M059J (cell line): ENCODE data around the gene CDR2L. TPM values are rescaled to one million over a fixed set of nuclear protein-coding genes. Genes with fewer than 3 reads are reported as not detected.
"Not testable (repeated sequence)": the region's sequence is repeated elsewhere in the genome, so short reads cannot be mapped to it uniquely, and the experiment has no call there.

Experiments
- DNase-seq: peaks from one replicate; pipeline ENCODE4 v3.0.0-alpha.2; 2012; ENCODE audit warnings: low read depth
- total RNA-seq: library from RNA; depleted of rRNA; stranded (reverse); fragments of >200 nt; shearing (Covaris generic); gene quantifications from 2 replicates; pipeline ENCODE4 v1.2.3, GENCODE V29; 2014

The CDR2L gene
- total RNA-seq, 1 experiment from 2014 or later: 13.6 TPM

- DNase-seq: peak; percentile 44
Observed at GRCh38 chr17:74959826-74960515, 27.5 kb upstream of the CDR2L start.

DNA sequence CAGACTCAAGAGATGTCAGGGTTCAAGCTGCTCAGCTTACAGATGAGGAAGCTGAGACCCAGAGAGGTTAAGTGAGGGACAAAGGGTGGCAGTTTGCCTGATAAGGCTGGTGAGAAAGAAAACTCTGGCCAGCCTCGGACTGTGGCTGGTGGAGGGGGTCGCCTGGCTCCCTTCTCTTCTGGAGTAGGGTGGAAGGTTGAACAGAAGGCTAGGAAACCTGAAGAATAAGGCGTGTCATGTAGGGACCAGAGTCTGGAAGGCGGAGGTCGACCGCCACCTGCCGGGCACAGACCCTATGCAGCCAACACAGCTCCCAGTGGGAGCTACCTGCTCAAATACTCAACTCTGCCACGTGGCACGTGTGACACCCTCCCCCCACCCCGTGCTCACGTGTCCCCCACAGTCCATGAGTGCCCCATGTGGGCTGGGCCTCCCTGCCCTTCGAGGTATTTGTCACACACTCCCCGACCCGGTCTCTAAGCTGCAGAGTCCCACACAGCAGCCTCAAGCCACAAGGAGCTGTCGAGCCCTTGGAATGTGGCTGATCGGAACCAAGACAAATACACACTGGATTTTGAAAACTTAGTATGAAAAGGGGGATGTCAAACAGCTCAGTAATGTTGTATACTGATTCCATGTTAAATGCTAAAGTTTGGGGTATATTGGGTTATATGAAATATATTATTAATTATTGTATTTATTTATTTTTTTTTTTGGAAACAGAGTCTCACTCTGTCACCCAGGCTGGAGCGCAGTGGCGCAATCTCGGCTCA is 26.7 kb upstream of the CDR2L start:
- DNase-seq: peak; percentile 47

DNA sequence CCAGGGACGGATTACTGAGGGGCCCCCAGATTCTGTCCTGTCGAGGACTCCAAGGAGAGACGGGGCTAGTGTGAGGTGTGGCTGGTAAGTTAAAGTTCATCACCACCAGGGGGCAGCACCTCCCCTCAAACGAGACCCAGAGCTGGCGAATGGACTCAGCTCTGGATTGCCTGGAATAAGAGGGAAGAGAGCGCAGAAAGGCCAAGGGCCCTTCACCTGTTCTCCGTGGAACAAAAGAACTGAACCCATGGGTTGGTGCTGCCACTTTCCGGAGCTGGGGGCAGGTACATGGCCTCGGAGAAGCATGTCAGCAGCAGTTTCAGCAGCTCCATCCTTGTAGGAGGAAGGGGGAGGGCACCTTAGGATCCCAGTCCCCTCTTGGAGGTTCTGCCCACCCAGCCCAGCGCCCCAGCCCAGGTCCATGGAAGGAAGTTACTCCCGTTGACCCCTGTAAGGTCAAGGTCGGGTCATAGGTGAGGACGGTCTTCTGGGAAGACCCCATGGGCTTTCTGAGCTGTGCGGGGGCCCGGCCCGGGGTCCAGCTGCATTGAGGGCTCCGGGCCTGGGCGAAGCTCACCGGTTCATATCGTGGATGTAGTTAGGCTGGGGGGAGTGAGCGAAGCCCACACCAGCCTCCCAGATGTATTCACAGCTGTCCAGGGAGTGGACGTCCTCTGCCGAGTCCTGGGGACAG is 25.6 kb upstream of the CDR2L start:
- peak; percentile 79 for DNase-seq

GRCh38 chr17:74962622-74963394 is 24.6 kb upstream of the CDR2L start:
- no peak for DNase-seq

DNA sequence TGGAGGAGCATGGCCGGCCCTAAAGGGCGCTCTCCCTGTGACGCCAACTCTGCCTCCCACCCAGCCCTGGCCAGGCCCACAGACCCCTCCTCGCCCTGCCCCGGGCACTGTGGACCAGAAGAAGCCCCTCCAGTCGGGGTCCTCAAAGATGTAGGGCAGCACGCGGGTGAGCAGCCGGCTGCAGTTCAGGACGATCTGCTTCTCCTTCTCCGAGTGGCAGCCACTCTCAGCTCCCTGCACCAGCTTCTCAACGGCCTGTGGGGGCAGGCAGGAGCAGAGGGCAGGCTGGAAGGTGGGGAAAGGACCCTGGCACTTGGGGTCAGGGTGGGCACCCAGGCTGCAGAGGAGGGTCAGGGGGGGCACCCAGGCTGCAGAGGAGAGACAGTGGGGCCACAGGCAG is 23.8 kb upstream of the CDR2L start:
- no peak for DNase-seq

DNA sequence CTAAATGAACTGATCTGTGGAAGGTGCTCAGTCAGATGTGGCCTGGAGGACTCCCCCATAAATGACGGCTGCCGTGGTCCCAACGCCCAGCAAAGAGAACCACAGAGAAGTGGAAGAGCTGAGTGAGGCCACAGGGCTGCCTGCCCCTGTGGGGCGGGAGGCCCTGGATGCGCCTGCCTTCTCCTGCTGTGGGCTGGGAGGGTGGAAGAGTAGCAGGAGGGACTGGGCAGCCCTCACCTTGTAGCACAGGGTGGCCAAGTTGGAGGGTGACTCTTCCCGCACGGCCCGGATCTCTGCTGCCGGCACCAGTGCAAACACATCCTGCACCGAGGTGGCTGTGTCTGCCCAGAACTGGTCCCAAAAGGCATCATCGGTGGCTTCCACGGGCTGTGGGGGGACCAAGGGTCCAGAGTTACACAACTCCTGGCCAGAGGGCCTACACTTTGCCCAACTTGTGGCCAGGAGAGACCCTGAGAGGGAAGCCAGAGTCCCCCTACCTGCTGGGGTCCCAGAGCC is 23.1 kb upstream of the CDR2L start:
- no peak for DNase-seq

DNA sequence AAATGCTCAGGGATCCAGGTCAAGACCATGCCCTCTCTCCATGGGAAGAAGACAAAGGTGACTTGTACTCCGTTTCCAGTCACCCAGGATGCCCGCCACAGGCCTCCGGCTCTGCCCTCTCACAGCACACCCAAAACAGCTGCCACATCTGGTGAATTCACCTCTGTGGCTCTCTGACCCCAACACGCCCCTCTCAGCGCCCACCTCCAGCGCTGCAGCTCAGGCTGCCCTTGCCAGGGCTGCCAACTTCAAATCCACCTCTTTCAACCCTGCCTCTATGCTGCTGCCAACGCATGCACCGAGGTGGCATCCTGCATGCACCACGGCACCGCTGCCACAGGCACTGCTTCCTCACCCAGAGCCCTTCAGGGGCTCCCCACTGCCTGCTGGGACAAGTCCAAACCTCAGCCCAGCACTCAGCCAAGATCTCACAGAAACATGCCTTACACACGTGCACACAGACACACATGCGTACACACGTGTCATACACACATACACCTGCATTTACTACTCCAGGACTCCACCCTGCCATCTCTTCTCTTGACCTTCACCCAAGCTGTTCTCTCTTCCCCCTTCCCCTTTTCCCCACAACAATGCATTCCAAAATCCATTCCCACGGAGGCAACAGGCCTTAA is 22.3 kb upstream of the CDR2L start:
- DNase-seq: no peak

DNA sequence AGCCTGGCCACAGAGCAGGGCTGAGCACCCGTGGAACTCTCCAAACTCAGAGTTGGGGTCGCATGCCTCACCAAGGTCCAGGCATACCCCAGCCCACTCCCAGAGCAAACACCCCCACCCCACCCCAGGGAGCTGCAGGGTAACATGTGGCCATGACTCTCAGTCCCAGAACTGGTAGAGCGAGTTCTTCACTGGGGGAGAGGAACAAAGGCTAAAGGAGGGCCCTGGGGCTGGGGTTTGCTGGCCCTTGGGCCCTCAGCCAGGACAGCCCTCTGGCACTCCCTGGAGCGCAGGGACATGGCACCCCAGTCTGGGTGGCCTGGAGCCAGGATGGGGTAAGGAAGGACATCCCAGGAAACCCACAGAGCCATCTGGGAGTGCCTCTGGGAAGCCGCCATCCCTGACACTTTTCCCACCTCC is 19.1 kb upstream of the CDR2L start:
- no peak for DNase-seq

DNA sequence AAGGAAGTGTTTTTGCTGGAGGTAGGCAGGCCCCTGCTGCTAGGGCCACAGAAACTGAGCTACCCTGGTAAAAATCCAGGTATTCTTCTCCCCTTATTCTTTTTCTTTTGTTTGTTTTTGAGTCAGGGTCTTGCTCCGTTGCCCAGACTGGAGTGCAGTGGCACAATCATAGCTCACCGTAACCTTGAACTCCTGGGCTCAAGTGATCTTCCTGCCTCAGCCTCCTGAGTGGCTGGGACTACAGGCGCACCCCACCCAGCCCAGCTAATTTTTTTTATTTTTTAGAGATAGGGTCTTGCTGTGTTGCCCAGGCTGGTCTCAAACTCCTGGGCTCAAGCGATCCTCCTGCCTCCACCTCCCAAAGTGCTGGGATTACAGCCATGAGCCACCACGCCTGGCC is 17.9 kb upstream of the CDR2L start:
- not testable (repeated sequence) for DNase-seq

GRCh38 chr17:74970395-74970794 is 17.0 kb upstream of the CDR2L start:
- DNase-seq: no peak

- DNase-seq: no peak
Observed at GRCh38 chr17:74971069-74971841, 16.2 kb upstream of the CDR2L start.

DNA sequence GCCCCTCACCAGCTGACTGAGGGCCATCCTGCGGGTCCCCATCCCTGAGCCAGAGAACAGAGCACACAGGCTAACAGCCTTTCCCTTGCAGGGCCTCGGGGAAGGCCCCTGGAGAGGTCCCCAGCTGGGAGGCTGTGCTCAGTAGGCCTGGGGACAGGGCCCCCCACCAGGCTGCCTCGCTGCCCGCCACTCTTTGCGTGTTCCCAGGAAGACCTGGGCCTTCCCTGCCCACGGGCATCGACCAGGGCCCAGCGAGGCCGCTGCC is 15.7 kb upstream of the CDR2L start:
- no peak for DNase-seq

GRCh38 chr17:74972107-74972972 is 15.1 kb upstream of the CDR2L start, which contains the start of gene HID1:
Gene HID1, minus strand, starts transcription at chr17:74972759. Its CDS starts 103 bp downstream, at chr17:74972656.
- no peak for DNase-seq

DNA sequence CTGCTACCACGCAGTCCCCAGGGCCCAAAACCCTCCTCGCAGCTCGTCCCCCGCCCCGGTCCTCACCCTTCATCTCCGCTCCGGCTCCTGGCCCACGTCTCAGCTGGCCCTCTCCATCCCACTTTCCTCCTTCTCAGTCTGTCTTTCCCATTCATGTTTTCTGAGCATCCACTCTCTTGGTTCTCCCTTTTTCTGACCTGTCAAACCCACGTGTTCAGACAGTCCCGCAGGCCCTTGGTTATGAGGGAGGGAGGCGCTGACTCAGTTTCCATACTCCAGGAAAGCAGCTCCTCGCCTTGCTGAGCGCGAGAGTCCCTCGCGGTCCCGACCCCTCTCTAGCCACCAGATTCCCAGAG is 14.5 kb upstream of the CDR2L start:
- DNase-seq: no peak

GRCh38 chr17:74975943-74976342 is 11.5 kb upstream of the CDR2L start:
- no peak for DNase-seq

DNA sequence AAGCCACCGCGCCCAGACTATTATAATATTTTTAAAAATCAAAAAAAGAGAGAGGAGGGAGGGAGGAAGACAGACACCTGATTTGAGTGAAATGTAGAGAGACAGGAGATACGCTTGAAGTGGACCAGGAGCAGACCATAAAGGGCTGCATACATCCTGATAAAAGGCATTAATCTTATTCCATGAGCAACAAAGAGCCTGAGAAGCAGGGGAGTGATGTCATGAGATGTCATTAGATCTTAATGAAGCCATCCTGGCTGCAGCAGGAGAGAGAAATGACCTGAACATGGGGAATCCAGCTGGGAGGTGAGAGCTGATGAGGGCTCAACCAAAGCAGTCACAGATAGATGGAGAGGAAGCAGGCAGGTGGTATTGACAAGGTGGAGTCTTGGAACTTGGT is 9.6 kb upstream of the CDR2L start:
- no peak for DNase-seq

- no peak for DNase-seq
Observed at GRCh38 chr17:74978240-74978639, 9.2 kb upstream of the CDR2L start.

DNA sequence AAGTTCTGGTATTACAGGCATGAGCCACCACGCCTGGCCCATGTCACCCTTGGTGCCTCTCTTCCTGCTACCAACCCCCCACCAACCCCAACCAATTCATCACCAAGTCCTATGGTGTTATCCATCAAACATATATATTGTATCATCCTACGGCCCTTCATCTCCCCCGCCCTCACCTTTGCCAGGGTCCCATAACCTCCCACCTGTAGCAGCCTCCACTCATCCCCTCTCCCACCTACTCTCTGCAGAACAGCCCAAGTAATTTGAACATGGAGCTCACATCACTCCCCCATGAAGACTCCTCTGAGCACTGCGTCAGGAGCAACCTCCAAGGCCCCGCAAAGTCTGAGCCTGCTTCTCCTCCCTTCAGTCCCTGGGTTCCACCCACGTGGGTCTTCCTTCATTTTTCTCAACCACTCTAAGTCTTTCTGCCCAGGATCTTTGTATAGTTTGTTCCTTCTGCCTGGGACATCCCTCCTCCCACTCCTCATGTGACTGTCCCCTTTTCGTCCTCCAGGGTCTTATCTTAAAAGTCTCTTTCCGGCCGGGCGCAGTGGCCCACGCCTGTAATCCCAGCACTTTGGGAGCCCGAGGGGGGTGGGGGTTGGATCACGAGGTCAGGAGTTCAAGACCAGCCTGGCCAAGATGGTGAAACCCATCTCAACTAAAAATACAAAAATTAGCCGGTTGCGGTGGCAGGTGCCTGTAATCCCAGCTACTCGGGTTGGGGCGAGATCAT is 7.9 kb upstream of the CDR2L start:
- DNase-seq: no peak
